Endothelial cell of umbilical vein (primary cell): Measurements from ENCODE around the gene MCTP2. TPM values are rescaled to one million over a fixed set of nuclear protein-coding genes. Genes with fewer than 3 reads are reported as not detected.

Source experiments
- BruUV-seq: library from RNA; stranded (reverse); fragments of 400-500 nt; replicated peaks from 2 replicates; lab custom pipeline; 2021; lab: Mats Ljungman, UMichigan
- CTCF ChIA-PET: fragments of 300-600, 350-600 bp; sonication (Branson Sonifier 250); formaldehyde crosslinking; loops from one replicate; lab custom pipeline; 2021; ENCODE audit warnings: antibody characterized with exemption, inconsistent platforms; lab: Charles Lee
- POLR2A ChIA-PET: fragments of 300-600, 350-600 bp; sonication (Branson Sonifier 250); formaldehyde crosslinking; loops from one replicate; lab custom pipeline; 2021; ENCODE audit warnings: antibody characterized with exemption, inconsistent platforms; lab: Charles Lee
- DNase-seq: peaks from one replicate; pipeline ENCODE4 v3.0.0-alpha.2; 2011; ENCODE audit warnings: low read depth, low spot score
- FAIRE-seq: peaks from 2 replicates; lab custom pipeline; 2011; peaks lifted over from hg19 to GRCh38; lab: Jason Lieb, UNC
- H2AFZ ChIP-seq: 2 replicates; pipeline ENCODE4 v1.6.0; 2012; ENCODE audit warnings: low read depth, low read length, control low read depth, inconsistent platforms
- H3K27ac ChIP-seq: 2 replicates; pipeline ENCODE4 v1.5.1; 2011; ENCODE audit warnings: low read depth, mild to moderate bottlenecking, control low read depth, low read length, moderate library complexity; ENCODE audit not compliant: insufficient read depth
- H3K27me3 ChIP-seq, 2 experiments: 2 replicates each; pipeline versions ENCODE4 v1.6.0 to v1.6.1; 2011; ENCODE audit warnings: low read length in 2 of 2, mixed read lengths in 1 of 2; ENCODE audit not compliant: control insufficient read depth in 2 of 2, insufficient read depth in 2 of 2
- H3K36me3 ChIP-seq, 2 experiments: 2 replicates in 1 of 2; 3 replicates in 1 of 2; pipeline ENCODE4 v1.5.1; 2011; ENCODE audit warnings: low read length in 2 of 2, mild to moderate bottlenecking in 1 of 2, moderate library complexity in 1 of 2; ENCODE audit not compliant: control insufficient read depth in 2 of 2, insufficient read depth in 2 of 2; ENCODE audit errors: extremely low read depth in 1 of 2
- H3K4me1 ChIP-seq: 3 replicates; pipeline ENCODE4 v1.5.1; 2011; ENCODE audit warnings: mild to moderate bottlenecking, low read length; ENCODE audit not compliant: control insufficient read depth, insufficient read depth; ENCODE audit errors: extremely low read depth
- H3K4me2 ChIP-seq: 2 replicates; pipeline ENCODE4 v1.6.1; 2011; ENCODE audit warnings: low read length, control low read depth, mixed read lengths; ENCODE audit not compliant: insufficient read depth
- H3K4me3 ChIP-seq, 3 experiments: fragments of 200-600 bp in 1 of 3; sonication (generic), shearing (Covaris generic) in 1 of 3; replicated peaks in 1 of 3; 2 replicates each; pipeline ENCODE4 v1.5.1; 2011 to 2016; ENCODE audit warnings: control low read depth in 3 of 3, low read length in 3 of 3, mild to moderate bottlenecking in 2 of 3, inconsistent platforms in 1 of 3, low read depth in 1 of 3, moderate library complexity in 1 of 3; ENCODE audit not compliant: insufficient read depth in 1 of 3
- H3K79me2 ChIP-seq: 2 replicates; pipeline ENCODE4 v1.6.0; 2012; ENCODE audit warnings: low read length, inconsistent platforms; ENCODE audit not compliant: control insufficient read depth, insufficient read depth
- H3K9ac ChIP-seq: replicated peaks from 2 replicates; pipeline ENCODE3; 2011; ENCODE audit warnings: low read length, control low read depth; ENCODE audit not compliant: insufficient read depth; ENCODE audit errors: extremely low read depth
- H3K9me1 ChIP-seq: replicated peaks from 3 replicates; pipeline ENCODE4 v1.6.0; 2011; ENCODE audit warnings: mild to moderate bottlenecking, low read length; ENCODE audit not compliant: control insufficient read depth, insufficient read depth; ENCODE audit errors: extremely low read depth
- H3K9me3 ChIP-seq: replicated peaks from 2 replicates; pipeline ENCODE4 v1.5.1; 2012; ENCODE audit warnings: low read length, inconsistent platforms; ENCODE audit not compliant: control insufficient read depth, insufficient read depth
- H4K20me1 ChIP-seq: replicated peaks from 2 replicates; pipeline ENCODE3; 2011; ENCODE audit warnings: mild to moderate bottlenecking, low read length; ENCODE audit not compliant: control insufficient read depth, insufficient read depth; ENCODE audit errors: extremely low read depth
- CTCF ChIP-seq, 2 donors: IDR thresholded peaks; 1 replicate in 1 of 2; 2 replicates in 1 of 2; pipeline ENCODE4 v1.5.1; 2011; ENCODE audit warnings: low read length in 2 of 2, mild to moderate bottlenecking in 2 of 2, moderate library complexity in 2 of 2, control low read depth in 1 of 2, inconsistent platforms in 1 of 2, low read depth in 1 of 2; ENCODE audit not compliant: insufficient read depth in 1 of 2; ENCODE audit errors: extremely low read depth in 1 of 2
- EZH2 ChIP-seq: IDR thresholded peaks from 2 replicates; pipeline ENCODE4 v1.6.1; 2012; ENCODE audit warnings: borderline replicate concordance, low read depth, mild to moderate bottlenecking, moderate library complexity, low read length, inconsistent platforms; ENCODE audit not compliant: severe bottlenecking
- FOS ChIP-seq: IDR thresholded peaks from 2 replicates; pipeline ENCODE4 v1.6.1; 2011; ENCODE audit warnings: mild to moderate bottlenecking, low read length, moderate library complexity, borderline replicate concordance; ENCODE audit not compliant: insufficient read depth
- GATA2 ChIP-seq: IDR thresholded peaks from 2 replicates; pipeline ENCODE4 v1.7.0; 2011; ENCODE audit warnings: low read depth, mild to moderate bottlenecking, moderate library complexity, mixed read lengths, low read length; ENCODE audit not compliant: insufficient read length, insufficient read depth
- JUN ChIP-seq: IDR thresholded peaks from 2 replicates; pipeline ENCODE4 v1.6.1; 2011; ENCODE audit warnings: borderline replicate concordance, low read depth; ENCODE audit not compliant: insufficient read length, insufficient read depth
- MAX ChIP-seq: IDR thresholded peaks from 2 replicates; pipeline ENCODE4 v1.6.1; 2011; ENCODE audit not compliant: insufficient read depth, insufficient read length
- MYC ChIP-seq: IDR thresholded peaks from one replicate; pipeline ENCODE4 v1.6.1; 2011; ENCODE audit warnings: mild to moderate bottlenecking, low read depth, low read length
- POLR2A ChIP-seq: IDR thresholded peaks from 2 replicates; pipeline ENCODE4 v1.6.1; 2012; ENCODE audit warnings: low read depth, mild to moderate bottlenecking, control low read depth, low read length
- POLR2AphosphoS5 ChIP-seq: IDR thresholded peaks from 2 replicates; pipeline ENCODE4 v1.6.1; 2012; ENCODE audit warnings: low read depth, mild to moderate bottlenecking, control low read depth, low read length, moderate library complexity; ENCODE audit not compliant: insufficient read depth
- dilution Hi-C: fragments of 300-500 bp; cut with MboI; formaldehyde crosslinking; loops from one replicate; pipeline ENCODE4 v1.15.0; 2019; ENCODE audit warnings: low sequenced_read_pairs; ENCODE audit not compliant: extremely low pct_ligation_motif_present
- intact Hi-C: fragments of 100-400 bp; cut with micrococcal nuclease; formaldehyde crosslinking; loops from one replicate; pipeline ENCODE4 v1.10.0; 2022
- polyA plus RNA-seq, 4 experiments: library from polyadenylated mRNA; depleted of rRNA in 3 of 4; stranded (reverse) in 3 of 4; unstranded in 1 of 4; fragments of >200 nt; gene quantifications; 2 replicates each; pipeline versions ENCODE4 v1.2.1 to v1.2.3, GENCODE V29; 2011 to 2012; ENCODE audit warnings: missing spikeins in 1 of 4
- total RNA-seq: library from RNA; stranded (reverse); gene quantifications from 2 replicates; pipeline ENCODE4 v1.2.3, GENCODE V29; 2021

The MCTP2 gene
- total and polyA plus RNA-seq, 2 donors (not counting 3 experiments of a cell fraction or from before 2014, with no cell fraction given), result 0.01 to 0.75 TPM

- Histone ChIP-seq H3K9me3 (no peaks in the 10 kb centered on the region), H2AFZ (no peak overlapping the region), H4K20me1 (no peaks in the 10 kb centered on the region), H3K4me1 (no peaks in the 10 kb centered on the region), H3K27ac (no peak overlapping the region), H3K79me2 (no peaks in the 10 kb centered on the region), H3K9me1 (no peaks in the 10 kb centered on the region), H3K27me3 (no peaks in the 10 kb centered on the region), H3K4me3 (no peak overlapping the region), H3K36me3 (no peaks in the 10 kb centered on the region), H3K9ac (no peak overlapping the region), H3K4me2 (no peak overlapping the region)
- DNase-seq (no peak), FAIRE-seq (no peak)
- ChIA-PET POLR2A (no interaction called here), CTCF (no interaction called here)
- intact Hi-C loops, result no loop called here
- no TSS peak for BruUV-seq
- TF ChIP-seq POLR2AphosphoS5 (no peak), FOS (no peak), EZH2 (no peak), MAX (no peak), MYC (no peak), CTCF (IDR thresholded peaks at IDR 0.05; ENCODE audit: extremely low read depth in 1 of 2, insufficient read depth in 1 of 2, low read depth in 1 of 2, low read length in 2 of 2) (no peak), GATA2 (no peak), POLR2A (no peak), JUN (no peak)
- dilution Hi-C loops, result no loop called here
Observed at GRCh38 chr15:94380798-94381197, 149.4 kb downstream of the MCTP2 start.
